Ovary (tissue), 9 donors: ENCODE data around the gene IL20. TPM values are rescaled to one million over a fixed set of nuclear protein-coding genes. Genes with fewer than 3 reads are reported as not detected.

ENCODE experiments used
- DNase-seq, 5 donors: peaks; one replicate each; pipeline ENCODE4 v3.0.0-alpha.2; 2019 to 2020
- H3K27ac ChIP-seq, 2 donors: fragments of 200-600 bp; one replicate each; pipeline versions ENCODE4 v1.5.1 to v1.8.0; 2019 to 2022
- H3K27me3 ChIP-seq: fragments of 200-600 bp; one replicate; pipeline ENCODE4 v1.8.0; 2022
- H3K36me3 ChIP-seq: fragments of 200-600 bp; sonication (generic); one replicate; pipeline ENCODE4 v1.5.1; 2019
- H3K4me1 ChIP-seq: one replicate; pipeline ENCODE4 v1.8.1; 2013; ENCODE audit warnings: mild to moderate bottlenecking, moderate library complexity; ENCODE audit not compliant: insufficient read depth
- H3K4me3 ChIP-seq: fragments of 200-600 bp; sonication (generic); one replicate; pipeline ENCODE4 v1.5.1; 2017
- H3K9me3 ChIP-seq, 2 donors: fragments of 200-600 bp in 1 of 2; sonication (generic) in 1 of 2; one replicate each; pipeline versions ENCODE4 v1.5.1 to v1.8.1; 2013 to 2019; ENCODE audit warnings: mild to moderate bottlenecking in 1 of 2, moderate library complexity in 1 of 2
- CTCF ChIP-seq, 3 donors: fragments of 450-650 bp in 2 of 3; fragments of 200-600 bp in 1 of 3; IDR thresholded peaks; one replicate each; pipeline versions ENCODE4 v1.5.1 to v1.8.0; 2016 to 2022; ENCODE audit warnings: antibody characterized with exemption in 3 of 3, mild to moderate bottlenecking in 1 of 3
- EP300 ChIP-seq: sonication (generic); formaldehyde crosslinking; IDR thresholded peaks from one replicate; pipeline ENCODE4 v1.6.1; 2017; ENCODE audit warnings: antibody characterized with exemption
- POLR2A ChIP-seq: fragments of 450-650 bp; IDR thresholded peaks from one replicate; pipeline ENCODE4 v1.6.1; 2017; ENCODE audit warnings: antibody characterized with exemption, mild to moderate bottlenecking, moderate library complexity
- WGBS, 3 donors: extraction: QIAGEN DNeasy Blood & Tissue Kit in 1 of 3; methylation state at CpG; one replicate each; pipeline versions ENCODE4 v1.1.5 to v1.1.7; 2013 to 2017; 5-methylcytosine and 5-hydroxymethylcytosine counted together
- intact Hi-C, 4 donors: fragments of 100-400 bp; cut with DNase I; formaldehyde crosslinking; loops; one replicate each; pipeline versions ENCODE4 v1.11.0 to v1.15.1; 2022 to 2023
- polyA plus RNA-seq, 2 donors: library from polyadenylated mRNA; stranded (reverse); fragments of 200-250 nt in 1 of 2; fragments of 350-450 nt in 1 of 2; fragmentation: Illumina TruSeq in 1 of 2; extraction: RNeasy Lipid Tissue Mini Kit (QIAGEN cat#74804) in 1 of 2; gene quantifications; one replicate each; pipeline ENCODE4 v1.2.3, GENCODE V29; 2013 to 2014
- total RNA-seq, 7 donors: library from RNA; depleted of rRNA in 2 of 7; stranded (reverse); fragments of >200 nt in 2 of 7; fragmentation: NEBNext Ultra II Directional in 3 of 7; extraction: Animal tissue kit (Norgen Biotek cat#: 25700) in 3 of 7; gene quantifications; one replicate each; pipeline versions ENCODE4 v1.1.0 to v1.2.4, GENCODE V29; 2016 to 2023
- donor health status: DM: no; HTN: no; CAD: no; lungs with moderate emphysema.
- donor health status: DM: no; HTN: no; CAD: no.
- donor health status: Bipolar disorder and iron deficiency.
- donor health status: DM: yes; HTN: yes; CAD: no.
- donor health status: DM: no; HTN: no; CAD: no.
- donor health status: DM: yes; HTN: yes; CAD: no.

The IL20 gene
- total and polyA plus RNA-seq, 9 donors = 0.30 to 2.6 TPM; not detected in 7

DNA sequence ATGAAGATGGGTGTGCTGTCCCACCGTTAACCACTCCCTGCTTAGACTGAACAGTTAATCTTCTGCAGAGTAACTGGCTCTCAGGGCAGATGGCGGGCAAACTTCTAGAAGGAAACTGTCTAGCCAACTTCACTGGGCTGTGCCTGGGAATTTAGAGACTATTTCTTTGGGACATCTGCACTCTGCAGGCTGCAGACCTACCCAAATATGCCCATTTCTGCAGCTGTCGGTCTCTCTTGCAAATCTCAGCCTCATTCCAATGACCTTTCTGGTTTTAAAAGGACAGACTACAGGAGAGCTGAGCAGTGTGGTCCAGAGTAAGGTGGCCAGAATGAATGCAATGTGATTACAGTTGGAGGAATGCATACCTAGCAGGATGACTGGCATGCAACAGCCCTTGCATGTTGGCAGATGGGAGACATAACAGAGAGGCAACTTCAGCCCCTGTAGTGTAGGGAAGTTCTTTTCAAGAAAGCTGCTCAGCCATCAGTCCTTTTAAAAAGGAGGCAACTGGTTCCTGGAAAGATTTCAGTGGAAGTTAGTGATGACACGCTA is 26.3 kb upstream of the IL20 start:
- Histone ChIP-seq H3K27me3 (no peaks in the 10 kb centered on the region), H3K27ac (no peak overlapping the region), H3K4me3 (no peak overlapping the region), H3K36me3 (no peaks in the 10 kb centered on the region), H3K9me3 (no peaks in the 10 kb centered on the region), H3K4me1 (no peaks in the 10 kb centered on the region)
- TF ChIP-seq CTCF (IDR thresholded peaks at IDR 0.05) = no peak
- no peak for TF ChIP-seq EP300
- TF ChIP-seq POLR2A = no peak
- intact Hi-C loops = no loop called here
- 82 to 86% (median 85%) methylated on average over 4 of the region's 4 CpGs for WGBS, 3 donors
- no peak for DNase-seq

DNA sequence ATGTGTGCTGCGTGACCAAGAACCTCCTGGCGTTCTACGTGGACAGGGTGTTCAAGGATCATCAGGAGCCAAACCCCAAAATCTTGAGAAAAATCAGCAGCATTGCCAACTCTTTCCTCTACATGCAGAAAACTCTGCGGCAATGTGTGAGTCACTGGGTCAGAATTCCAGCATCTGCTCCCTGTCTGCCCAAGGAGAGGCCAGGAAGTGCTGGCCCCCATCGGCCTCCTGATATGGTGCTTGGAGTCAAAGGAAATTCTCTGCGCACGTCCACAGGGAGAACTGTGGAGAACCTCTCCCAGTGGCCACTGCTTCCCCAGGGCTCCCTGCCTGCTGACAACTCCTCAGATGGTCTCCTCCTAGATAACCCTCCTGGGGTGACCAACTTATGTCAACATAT is 25.6 kb upstream of the IL20 start:
- no peak overlapping the region for H3K27ac ChIP-seq
- H3K36me3 ChIP-seq = no peaks in the 10 kb centered on the region
- no peak for DNase-seq
- no peaks in the 10 kb centered on the region for H3K27me3 ChIP-seq
- intact Hi-C loops = no loop called here
- WGBS, 3 donors = 50 to 69% (median 61%) methylated on average over 7 of the region's 7 CpGs
- no peak overlapping the region for H3K4me3 ChIP-seq
- no peaks in the 10 kb centered on the region for H3K9me3 ChIP-seq
- TF ChIP-seq CTCF (IDR thresholded peaks at IDR 0.05) (no peak), EP300 (no peak), POLR2A (no peak)
- no peaks in the 10 kb centered on the region for H3K4me1 ChIP-seq

- Histone ChIP-seq H3K27ac (no peak overlapping the region), H3K27me3 (no peaks in the 10 kb centered on the region), H3K4me1 (no peaks in the 10 kb centered on the region), H3K36me3 (no peaks in the 10 kb centered on the region), H3K4me3 (no peak overlapping the region), H3K9me3 (no peaks in the 10 kb centered on the region)
- intact Hi-C loops = no loop called here
- 91 to 96% (median 94%) methylated on average over 7 of the region's 7 CpGs for WGBS, 3 donors
- no peak for TF ChIP-seq CTCF (IDR thresholded peaks at IDR 0.05)
- TF ChIP-seq EP300 = no peak
- TF ChIP-seq POLR2A = no peak
- no peak for DNase-seq
Measured at GRCh38 chr1:206841609-206842323, 23.7 kb upstream of the IL20 start.

- Histone ChIP-seq H3K4me3 (no peak overlapping the region), H3K27me3 (no peaks in the 10 kb centered on the region), H3K27ac (no peak overlapping the region), H3K4me1 (no peaks in the 10 kb centered on the region), H3K36me3 (no peaks in the 10 kb centered on the region), H3K9me3 (no peaks in the 10 kb centered on the region)
- TF ChIP-seq EP300 (no peak), POLR2A (no peak)
- intact Hi-C loops = no loop called here
- no peak for DNase-seq
Measured at GRCh38 chr1:206842854-206843253, 22.6 kb upstream of the IL20 start.

DNA sequence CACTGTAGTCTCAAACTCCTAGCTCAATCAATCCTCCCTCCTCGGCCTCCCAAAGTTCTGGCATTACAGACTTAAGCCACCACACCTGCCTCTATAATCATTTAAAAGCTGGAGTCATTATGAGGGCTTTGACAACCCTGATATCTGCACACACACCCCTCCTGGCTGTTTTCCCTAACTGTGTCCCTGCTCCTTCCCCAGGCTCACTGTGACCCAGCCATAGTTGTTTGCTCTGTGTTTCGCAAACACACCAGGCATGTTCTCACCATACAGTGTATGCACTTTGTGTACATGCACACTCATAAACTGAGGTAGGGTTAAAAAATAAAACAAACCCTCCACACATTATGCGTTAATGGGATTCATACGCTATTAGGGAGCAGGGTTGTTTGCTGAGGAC is 21.8 kb upstream of the IL20 start:
- no peak for DNase-seq
- Histone ChIP-seq H3K4me3 (no peak overlapping the region), H3K9me3 (no peaks in the 10 kb centered on the region), H3K27ac (no peak overlapping the region), H3K27me3 (no peaks in the 10 kb centered on the region), H3K4me1 (no peaks in the 10 kb centered on the region), H3K36me3 (no peaks in the 10 kb centered on the region)
- TF ChIP-seq CTCF (IDR thresholded peaks at IDR 0.05) (no peak), POLR2A (no peak), EP300 (no peak)
- intact Hi-C loops = no loop called here
- WGBS, 3 donors = 92 to 94% (median 93%) methylated on average over 4 of the region's 4 CpGs
